ENCODE results near the gene ARHGAP26. TPM values are rescaled to one million over a fixed set of nuclear protein-coding genes. Genes with fewer than 3 reads are reported as not detected.
A peak's percentile ranks its signal among the peaks of the same experiment; 100 is the strongest.
"Not testable (repeated sequence)": the region's sequence is repeated elsewhere in the genome, so short reads cannot be mapped to it uniquely, and the experiment has no call there.

ARHGAP26 gene
- total RNA-seq, 4 donors from 2014 or later = 61.0 to 76.7 (median 61.2) TPM

DNA sequence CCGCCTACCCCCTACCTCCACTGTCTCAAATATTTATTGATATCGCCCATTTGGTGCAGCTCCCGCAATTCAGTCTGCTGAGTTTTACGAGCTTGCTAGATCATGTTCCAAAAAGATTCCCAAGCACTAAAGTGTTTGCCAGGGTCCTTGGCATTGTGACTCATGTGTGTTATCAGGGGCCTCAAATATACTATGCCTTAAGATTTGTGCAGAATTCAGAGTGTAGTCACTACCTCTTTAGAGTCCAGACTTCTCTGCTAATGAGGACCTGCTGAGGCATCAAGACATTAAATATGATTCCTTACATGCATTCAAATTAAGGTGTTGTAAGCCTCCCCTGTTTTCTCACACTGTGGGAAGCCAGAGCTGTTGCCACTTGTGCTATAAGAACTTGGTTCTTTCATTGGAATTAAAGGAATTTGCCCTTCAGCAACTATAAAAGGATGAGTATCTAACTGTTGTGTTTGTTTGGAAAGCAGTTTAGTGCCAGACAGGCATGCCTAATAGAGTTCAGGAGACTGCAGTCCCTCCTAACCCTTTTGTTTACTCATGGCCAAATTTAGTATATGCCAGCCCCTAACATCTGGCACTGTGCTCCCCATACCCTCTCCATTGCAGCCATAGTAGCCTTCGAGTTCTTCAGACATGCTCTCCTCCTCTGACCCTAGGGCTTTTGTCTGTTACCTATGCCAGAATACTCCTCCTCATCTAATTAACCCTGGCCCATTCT lies 316.9 kb downstream of the ARHGAP26 start:
- in situ Hi-C loops (cut with MboI; ENCODE audit: low pct_ligation_motif_present in 1 of 4, low pct_unique_long_range_greater_than_20kb in 1 of 4, low sequenced_read_pairs in 3 of 4) = no loop called here
- Histone ChIP-seq H3K9me3 (no peaks in the 10 kb centered on the region), H3K27ac (no peak overlapping the region), H3K4me3 (no peak overlapping the region), H3K36me3 (no peaks in the 10 kb centered on the region), H3K4me1 (peaks cover 4 to 42% (median 29%) of the 10 kb centered on the region in 4 donors), H3K27me3 (no peaks in the 10 kb centered on the region)
- no peak for DNase-seq
- intact Hi-C loops (cut with DNase I; ENCODE audit: low total_unique reads) = no loop called here
- WGBS, 2 donors (ENCODE audit: low coverage in 1 of 2) = 76 to 89% methylated on average over 1 to 5 of the region's 5 CpGs
- TF ChIP-seq, protein P1, sequence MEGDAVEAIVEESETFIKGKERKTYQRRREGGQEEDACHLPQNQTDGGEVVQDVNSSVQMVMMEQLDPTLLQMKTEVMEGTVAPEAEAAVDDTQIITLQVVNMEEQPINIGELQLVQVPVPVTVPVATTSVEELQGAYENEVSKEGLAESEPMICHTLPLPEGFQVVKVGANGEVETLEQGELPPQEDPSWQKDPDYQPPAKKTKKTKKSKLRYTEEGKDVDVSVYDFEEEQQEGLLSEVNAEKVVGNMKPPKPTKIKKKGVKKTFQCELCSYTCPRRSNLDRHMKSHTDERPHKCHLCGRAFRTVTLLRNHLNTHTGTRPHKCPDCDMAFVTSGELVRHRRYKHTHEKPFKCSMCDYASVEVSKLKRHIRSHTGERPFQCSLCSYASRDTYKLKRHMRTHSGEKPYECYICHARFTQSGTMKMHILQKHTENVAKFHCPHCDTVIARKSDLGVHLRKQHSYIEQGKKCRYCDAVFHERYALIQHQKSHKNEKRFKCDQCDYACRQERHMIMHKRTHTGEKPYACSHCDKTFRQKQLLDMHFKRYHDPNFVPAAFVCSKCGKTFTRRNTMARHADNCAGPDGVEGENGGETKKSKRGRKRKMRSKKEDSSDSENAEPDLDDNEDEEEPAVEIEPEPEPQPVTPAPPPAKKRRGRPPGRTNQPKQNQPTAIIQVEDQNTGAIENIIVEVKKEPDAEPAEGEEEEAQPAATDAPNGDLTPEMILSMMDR (IDR thresholded peaks at IDR 0.05) = no peak
- TF ChIP-seq POLR2A (IDR thresholded peaks at IDR 0.05) (no peak), POLR2AphosphoS5 (IDR thresholded peaks at IDR 0.05) (no peak), EP300 (IDR thresholded peaks at IDR 0.05; ENCODE audit: low read depth) (no peak)

DNA sequence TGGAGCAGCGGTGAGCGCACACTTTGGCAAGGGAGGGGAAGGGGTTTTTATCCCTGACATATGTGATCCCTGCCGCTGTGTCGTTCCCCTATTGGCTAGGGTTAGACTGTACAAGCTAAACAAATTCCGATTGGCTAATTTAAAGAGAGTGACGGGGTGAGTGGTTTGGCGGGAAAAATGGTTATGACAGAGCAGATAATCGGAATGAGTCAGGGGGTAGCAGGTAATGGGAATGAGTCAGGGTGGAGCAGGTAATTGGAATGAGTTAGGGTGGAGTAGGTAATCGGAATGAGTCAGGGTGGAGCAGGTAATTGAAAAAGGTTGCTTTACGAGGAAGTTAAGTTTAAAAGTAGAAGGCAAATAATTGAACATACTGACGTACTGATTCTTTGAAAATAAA lies 318.5 kb downstream of the ARHGAP26 start:
- WGBS, 2 donors (ENCODE audit: low coverage in 1 of 2) = 84 to 85% methylated on average over 11 of the region's 11 CpGs
- H3K4me1 ChIP-seq = peaks cover 4 to 35% (median 27%) of the 10 kb centered on the region in 4 donors
- H3K27me3 ChIP-seq; H3K9me3 ChIP-seq; intact Hi-C loops (cut with DNase I; ENCODE audit: low total_unique reads); H3K27ac ChIP-seq; in situ Hi-C loops (cut with MboI; ENCODE audit: low pct_ligation_motif_present in 1 of 4, low pct_unique_long_range_greater_than_20kb in 1 of 4, low sequenced_read_pairs in 3 of 4); H3K4me3 ChIP-seq; H3K36me3 ChIP-seq; DNase-seq: not testable (repeated sequence)

DNA sequence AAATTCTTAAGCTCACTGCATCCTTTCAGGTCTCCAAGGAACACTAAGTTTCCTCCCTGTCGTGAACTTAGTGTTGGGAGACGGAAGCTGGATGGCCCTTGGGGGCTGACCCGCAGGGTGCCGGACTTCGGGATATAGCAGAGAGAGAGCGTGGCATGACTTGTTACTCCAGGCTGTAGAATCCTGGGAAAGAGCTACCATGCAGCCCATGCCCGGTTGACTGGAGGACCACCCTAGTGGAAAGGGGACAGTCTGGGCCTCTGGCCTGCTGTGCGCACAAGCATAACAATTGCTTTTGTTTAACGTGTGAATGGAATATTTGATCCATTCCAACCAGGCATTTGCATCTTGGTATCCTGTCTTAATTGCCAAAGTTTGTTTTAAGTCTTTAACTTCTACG lies 319.9 kb downstream of the ARHGAP26 start:
- H3K4me3 ChIP-seq; in situ Hi-C loops (cut with MboI; ENCODE audit: low pct_ligation_motif_present in 1 of 4, low pct_unique_long_range_greater_than_20kb in 1 of 4, low sequenced_read_pairs in 3 of 4); H3K9me3 ChIP-seq; H3K36me3 ChIP-seq; DNase-seq; H3K27me3 ChIP-seq; H3K27ac ChIP-seq: not testable (repeated sequence)
- 90 to 92% methylated on average over 2 to 10 of the region's 10 CpGs for WGBS, 2 donors (ENCODE audit: low coverage in 1 of 2)
- H3K4me1 ChIP-seq = peaks cover 4 to 24% (median 15%) of the 10 kb centered on the region in 4 donors
- intact Hi-C loops (cut with DNase I; ENCODE audit: low total_unique reads) = loop anchor here (5.0 kb wide), 1 partner anchor 1172 kb away; no protein-coding TSS in a partner anchor

DNA sequence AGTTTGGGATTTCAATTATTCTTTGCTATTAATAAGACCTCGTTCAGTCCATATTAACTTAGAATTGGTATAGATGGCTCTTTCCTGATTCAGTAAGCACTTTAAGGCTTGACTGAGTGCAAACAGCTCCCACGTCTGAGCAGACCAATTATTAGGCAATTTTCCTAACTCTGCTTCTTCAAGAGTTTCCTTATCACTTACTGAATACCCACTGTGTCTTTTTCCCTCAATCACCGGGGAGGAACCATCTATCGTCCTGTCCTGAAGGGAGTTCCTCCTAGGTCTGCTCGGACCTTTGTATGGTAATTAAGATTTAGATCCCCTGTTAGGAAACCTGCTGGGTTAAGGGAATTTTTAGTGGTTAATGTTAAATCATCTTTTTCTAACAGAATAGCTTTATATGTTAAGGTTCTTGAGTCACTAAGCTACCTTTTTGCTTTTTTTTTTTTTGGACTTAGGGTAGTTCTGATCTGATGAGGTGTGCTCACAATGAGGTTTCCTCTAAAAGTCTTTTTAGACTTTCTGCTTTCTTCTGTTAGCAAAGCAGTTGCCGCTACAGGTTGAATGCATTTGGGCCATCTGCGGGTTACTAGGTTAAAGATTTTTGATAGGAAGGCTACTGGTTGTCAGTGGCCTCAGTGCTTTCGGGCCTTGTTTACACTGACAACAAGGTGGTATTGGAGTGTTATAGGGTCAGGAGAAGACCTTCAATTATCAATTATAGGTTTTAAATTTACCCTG lies 322.7 kb downstream of the ARHGAP26 start:
- H3K4me1 ChIP-seq; H3K27ac ChIP-seq; H3K36me3 ChIP-seq; H3K27me3 ChIP-seq; H3K4me3 ChIP-seq; H3K9me3 ChIP-seq; DNase-seq; in situ Hi-C loops (cut with MboI; ENCODE audit: low pct_ligation_motif_present in 1 of 4, low pct_unique_long_range_greater_than_20kb in 1 of 4, low sequenced_read_pairs in 3 of 4): not testable (repeated sequence)
- 91 to 96% methylated on average over 5 to 8 of the region's 8 CpGs for WGBS, 2 donors (ENCODE audit: low coverage in 1 of 2)
- intact Hi-C loops (cut with DNase I; ENCODE audit: low total_unique reads) = loop anchor here (5.0 kb wide), 1 partner anchor 1169 kb away; no protein-coding TSS in a partner anchor

DNA sequence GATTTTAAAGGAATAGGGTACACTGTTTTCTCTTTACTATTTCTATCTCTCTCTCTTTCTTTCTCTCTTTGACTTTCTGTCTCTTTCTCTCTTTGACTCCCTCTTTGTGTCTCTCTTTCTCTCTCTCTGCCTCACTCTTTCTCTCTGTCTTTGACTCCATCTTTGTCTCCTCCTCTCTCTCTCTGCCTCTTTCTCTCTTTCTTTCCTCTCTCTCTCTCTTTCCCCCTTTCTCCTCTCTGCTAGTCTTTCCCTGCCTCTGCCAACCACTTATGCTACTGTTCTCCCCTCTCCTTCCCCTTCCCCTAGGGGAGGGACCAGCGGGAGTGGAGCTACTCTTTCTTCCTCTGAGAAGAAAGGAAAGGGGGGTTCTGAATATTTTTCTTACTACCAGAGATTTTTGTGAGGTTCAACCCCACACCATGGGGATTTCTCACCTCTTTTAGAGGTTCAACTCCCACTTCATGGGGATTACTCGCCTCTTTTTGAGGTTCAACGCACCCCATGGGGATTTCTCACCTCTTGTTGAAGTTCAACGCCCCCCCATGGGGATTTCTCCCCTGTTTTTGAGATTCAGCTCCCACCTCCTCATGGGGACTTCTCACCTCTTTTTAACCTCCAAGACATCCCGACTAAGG lies 323.4 kb downstream of the ARHGAP26 start:
- Histone ChIP-seq H3K36me3 (no peaks in the 10 kb centered on the region), H3K27ac (no peak overlapping the region), H3K9me3 (no peaks in the 10 kb centered on the region), H3K4me3 (peak overlapping the region in 1 of 4 donors; percentile 13), H3K27me3 (no peaks in the 10 kb centered on the region), H3K4me1 (peaks cover 0 to 5% (median 0%) of the 10 kb centered on the region in 4 donors)
- WGBS, 2 donors (ENCODE audit: low coverage in 1 of 2) = 77 to 83% methylated on average over 5 of the region's 5 CpGs
- in situ Hi-C loops (cut with MboI; ENCODE audit: low pct_ligation_motif_present in 1 of 4, low pct_unique_long_range_greater_than_20kb in 1 of 4, low sequenced_read_pairs in 3 of 4) (no loop called here), intact Hi-C loops (cut with DNase I; ENCODE audit: low total_unique reads) (loop anchor here (5.0 kb wide), 1 partner anchor 1169 kb away; no protein-coding TSS in a partner anchor)
- TF ChIP-seq EP300 (IDR thresholded peaks at IDR 0.05; ENCODE audit: low read depth) (no peak), POLR2A (IDR thresholded peaks at IDR 0.05) (no peak), POLR2AphosphoS5 (IDR thresholded peaks at IDR 0.05) (no peak)
- TF ChIP-seq, protein P1 (IDR thresholded peaks at IDR 0.05) = no peak
- no peak for DNase-seq
